IPS-18c (cell line): ENCODE results near the gene ADPRS.

Experiments
- H3K4me3 ChIP-seq: 2 replicates; pipeline ENCODE4 v1.7.0; 2013; ENCODE audit warnings: low read depth, mild to moderate bottlenecking, low read length, moderate library complexity; ENCODE audit not compliant: insufficient read depth
- H3K9me3 ChIP-seq: one replicate; pipeline ENCODE4 v1.6.1; 2013; ENCODE audit warnings: mild to moderate bottlenecking, low read length, moderate library complexity; ENCODE audit not compliant: control insufficient read depth, insufficient read depth

ADPRS gene

GRCh38 chr1:36137226-36137625 is 48.5 kb downstream of the ADPRS start:
- Histone ChIP-seq H3K4me3 (no peak overlapping the region), H3K9me3 (no peaks in the 10 kb centered on the region)

- no peak overlapping the region for H3K4me3 ChIP-seq
Measured at GRCh38 chr1:36137776-36138175, 49.1 kb downstream of the ADPRS start.

GRCh38 chr1:36139521-36139920 is 50.8 kb downstream of the ADPRS start:
- H3K4me3 ChIP-seq: no peak overlapping the region
- H3K9me3 ChIP-seq: no peaks in the 10 kb centered on the region

More at GRCh38 chr1:36137776-36138175, 49.1 kb downstream of the ADPRS start:
- no peaks in the 10 kb centered on the region for H3K9me3 ChIP-seq

DNA sequence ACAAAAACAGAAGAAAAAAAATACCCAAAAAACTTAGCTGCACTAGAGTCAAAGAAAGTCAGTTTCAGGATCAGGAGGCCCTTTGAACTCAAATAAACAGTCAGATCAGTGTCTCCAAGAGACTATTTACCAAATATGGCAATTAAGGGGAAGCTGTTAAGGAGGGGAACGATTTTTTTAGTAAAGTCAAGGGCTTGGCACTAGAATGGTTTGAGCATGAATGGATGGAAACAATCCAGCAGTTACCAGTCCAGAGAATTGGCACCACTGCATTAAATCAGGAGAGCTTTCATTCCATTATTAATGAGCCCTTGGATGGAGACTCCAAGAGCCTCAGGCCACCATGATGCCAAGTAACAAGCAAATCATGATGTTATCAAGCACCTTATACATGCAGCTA is 53.4 kb downstream of the ADPRS start:
- Histone ChIP-seq H3K4me3 (no peak overlapping the region), H3K9me3 (peaks cover 3% of the 10 kb centered on the region)

GRCh38 chr1:36143424-36143823 is 54.7 kb downstream of the ADPRS start:
- no peak overlapping the region for H3K4me3 ChIP-seq

More at GRCh38 chr1:36143424-36143823, 54.7 kb downstream of the ADPRS start:
- H3K9me3 ChIP-seq: peaks cover 3% of the 10 kb centered on the region
